Mesodermal cell (in vitro differentiated cells): Measurements from ENCODE around the gene LIMS2.

Experiments used
- H3K27ac ChIP-seq: 2 replicates; pipeline ENCODE4 v1.7.0; 2013; ENCODE audit warnings: mild to moderate bottlenecking, low read depth, low read length, moderate library complexity; ENCODE audit not compliant: severe bottlenecking
- H3K36me3 ChIP-seq: 2 replicates; pipeline ENCODE4 v1.7.1; 2013; ENCODE audit warnings: mild to moderate bottlenecking, low read length, moderate library complexity; ENCODE audit not compliant: control insufficient read depth, insufficient read depth
- H3K4me1 ChIP-seq: one replicate; pipeline ENCODE4 v1.7.1; 2013; ENCODE audit warnings: mild to moderate bottlenecking, low read length; ENCODE audit not compliant: insufficient read depth, control insufficient read depth, poor library complexity, severe bottlenecking
- H3K4me3 ChIP-seq: 2 replicates; pipeline ENCODE4 v1.7.0; 2013; ENCODE audit warnings: low read length, control low read depth, mild to moderate bottlenecking; ENCODE audit not compliant: insufficient read depth, poor library complexity, severe bottlenecking; ENCODE audit errors: extremely low read depth
- H3K9me3 ChIP-seq: 2 replicates; pipeline ENCODE4 v1.7.1; 2013; ENCODE audit warnings: mild to moderate bottlenecking, low read length, moderate library complexity; ENCODE audit not compliant: control insufficient read depth
- WGBS, 2 experiments: methylation state at CpG; one replicate each; pipeline ENCODE4 v1.1.5; 2013; ENCODE audit warnings: missing lambda C conversion rate in 2 of 2; ENCODE audit not compliant: insufficient coverage in 2 of 2; 5-methylcytosine and 5-hydroxymethylcytosine counted together

LIMS2 gene

GRCh38 chr2:127611076-127611925 is 64.0 kb downstream of the LIMS2 start:
- peaks cover 17% of the 10 kb centered on the region for H3K4me1 ChIP-seq
- no peak overlapping the region for H3K4me3 ChIP-seq
- H3K27ac ChIP-seq = no peak overlapping the region
- peaks cover 6% of the 10 kb centered on the region for H3K9me3 ChIP-seq
- WGBS, 2 experiments = 90 to 92% methylated on average over 11 of the region's 11 CpGs
- no peaks in the 10 kb centered on the region for H3K36me3 ChIP-seq

GRCh38 chr2:127610561-127610960 is 64.8 kb downstream of the LIMS2 start:
- Histone ChIP-seq H3K4me1 (peaks cover 11% of the 10 kb centered on the region), H3K9me3 (peaks cover 6% of the 10 kb centered on the region), H3K4me3 (no peak overlapping the region), H3K36me3 (no peaks in the 10 kb centered on the region), H3K27ac (no peak overlapping the region)
- 75 to 92% methylated on average over 1 of the region's 1 CpG for WGBS, 2 experiments

- H3K36me3 ChIP-seq = no peaks in the 10 kb centered on the region
- H3K9me3 ChIP-seq = peaks cover 6% of the 10 kb centered on the region
- no peak overlapping the region for H3K27ac ChIP-seq
- peaks cover 7% of the 10 kb centered on the region for H3K4me1 ChIP-seq
- no peak overlapping the region for H3K4me3 ChIP-seq
- 90 to 98% methylated on average over 6 to 8 of the region's 8 CpGs for WGBS, 2 experiments
These were observed 65.5 kb downstream of the LIMS2 start for GRCh38 chr2:127609818-127610217.

GRCh38 chr2:127609031-127609751 is 66.1 kb downstream of the LIMS2 start:
- WGBS, 2 experiments = 86 to 89% methylated on average over 20 to 21 of the region's 24 CpGs
- Histone ChIP-seq H3K36me3 (no peaks in the 10 kb centered on the region), H3K4me3 (no peak overlapping the region), H3K27ac (no peak overlapping the region), H3K4me1 (peaks cover under 1% of the 10 kb centered on the region), H3K9me3 (peaks cover 6% of the 10 kb centered on the region)

DNA sequence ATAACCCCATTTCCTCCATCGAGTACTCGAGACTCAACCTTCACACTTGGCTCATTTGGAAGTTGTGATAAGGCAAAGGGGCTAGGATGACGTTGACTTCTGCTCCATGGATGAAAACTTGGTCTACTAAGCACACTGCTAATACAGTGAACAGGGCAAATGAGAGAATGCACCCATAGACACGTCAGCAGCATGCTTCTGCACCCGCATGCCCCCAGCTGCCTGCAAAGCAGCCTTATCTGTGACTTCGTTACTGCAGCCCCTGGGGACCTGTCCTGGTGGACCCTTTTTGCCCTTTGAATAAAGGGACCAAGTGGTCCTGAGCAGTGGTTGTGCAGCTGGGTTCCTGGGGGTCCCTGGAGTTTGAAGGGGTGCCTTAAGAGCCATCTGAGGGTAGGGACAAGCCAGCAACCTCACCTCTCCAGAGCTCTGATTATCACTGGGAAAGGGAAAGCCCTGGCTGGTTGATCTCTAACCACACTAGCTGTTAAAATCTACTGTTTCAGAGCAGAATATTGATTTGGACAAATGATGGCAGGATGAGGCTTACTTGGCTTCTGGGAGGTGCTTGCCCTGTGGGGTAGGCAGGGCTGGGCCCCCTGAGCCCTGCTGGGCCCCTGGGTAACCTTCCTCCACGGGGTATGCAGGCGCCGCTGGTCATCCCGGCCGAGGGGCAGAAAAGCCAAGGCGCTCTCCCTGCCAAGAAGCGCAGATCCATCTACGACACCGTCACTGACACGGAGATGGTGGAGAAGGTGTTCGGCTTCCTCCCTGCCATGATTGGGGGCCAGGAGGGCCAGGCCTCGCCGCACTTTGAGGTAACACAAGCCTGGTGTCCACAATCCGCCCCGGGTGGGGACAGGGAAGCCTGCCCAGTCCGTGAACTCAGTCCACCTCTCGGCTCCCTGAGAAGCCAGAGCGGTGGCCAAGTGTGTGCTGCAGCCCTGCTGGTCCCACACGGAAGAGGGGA is 67.0 kb downstream of the LIMS2 start:
- H3K36me3 ChIP-seq = no peaks in the 10 kb centered on the region
- WGBS, 2 experiments = 90 to 93% methylated on average over 23 to 24 of the region's 25 CpGs
- H3K4me3 ChIP-seq = no peak overlapping the region

GRCh38 chr2:127607399-127607908 is 67.9 kb downstream of the LIMS2 start:
- Histone ChIP-seq H3K27ac (no peak overlapping the region), H3K9me3 (peaks cover 6% of the 10 kb centered on the region), H3K4me3 (no peak overlapping the region), H3K36me3 (no peaks in the 10 kb centered on the region), H3K4me1 (no peaks in the 10 kb centered on the region)
- WGBS, 2 experiments = 91 to 95% methylated on average over 6 to 9 of the region's 9 CpGs

More for the DNA sequence above, 67.0 kb downstream of the LIMS2 start:
- no peaks in the 10 kb centered on the region for H3K4me1 ChIP-seq
- H3K27ac ChIP-seq = no peak overlapping the region
- H3K9me3 ChIP-seq = peaks cover 2% of the 10 kb centered on the region

DNA sequence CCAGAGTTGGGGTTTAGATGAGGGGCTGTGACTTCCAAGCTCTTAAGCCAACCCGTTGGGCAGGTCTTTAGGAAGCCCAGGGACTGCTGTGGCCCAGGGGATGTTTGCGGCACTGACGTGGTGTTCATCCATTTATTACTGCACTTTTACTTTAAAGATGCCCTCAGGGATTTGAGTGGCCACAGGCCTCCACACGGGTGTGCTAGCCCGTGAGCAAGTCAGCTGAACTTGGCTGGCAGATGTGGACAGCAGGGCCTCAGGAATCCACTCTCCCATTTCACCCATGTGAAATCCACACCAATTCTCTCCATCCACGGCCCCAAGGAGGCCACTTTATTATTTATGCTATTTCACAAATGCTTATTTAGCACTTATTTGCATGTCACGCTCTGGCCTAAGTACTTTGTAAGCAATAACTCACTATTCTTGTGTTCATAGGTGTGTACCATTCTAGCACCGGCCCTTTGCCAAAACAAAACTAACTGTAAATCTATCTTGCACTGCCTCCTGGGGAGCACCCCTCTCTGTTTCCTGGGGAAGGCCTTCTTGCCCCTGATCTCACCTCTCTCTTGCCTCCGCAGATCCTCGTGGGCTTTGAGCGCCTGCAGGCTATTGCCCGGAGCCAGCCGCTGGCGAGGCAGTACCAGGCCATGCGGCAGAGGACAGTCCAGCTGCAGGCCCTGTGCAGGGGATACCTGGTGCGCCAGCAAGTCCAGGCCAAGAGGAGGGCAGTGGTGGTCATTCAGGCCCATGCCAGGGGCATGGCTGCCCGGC is 68.5 kb downstream of the LIMS2 start:
- H3K27ac ChIP-seq = no peak overlapping the region
- H3K9me3 ChIP-seq = peaks cover 6% of the 10 kb centered on the region
- H3K36me3 ChIP-seq = no peaks in the 10 kb centered on the region
- no peak overlapping the region for H3K4me3 ChIP-seq
- 90 to 93% methylated on average over 10 to 16 of the region's 17 CpGs for WGBS, 2 experiments
- H3K4me1 ChIP-seq = no peaks in the 10 kb centered on the region

DNA sequence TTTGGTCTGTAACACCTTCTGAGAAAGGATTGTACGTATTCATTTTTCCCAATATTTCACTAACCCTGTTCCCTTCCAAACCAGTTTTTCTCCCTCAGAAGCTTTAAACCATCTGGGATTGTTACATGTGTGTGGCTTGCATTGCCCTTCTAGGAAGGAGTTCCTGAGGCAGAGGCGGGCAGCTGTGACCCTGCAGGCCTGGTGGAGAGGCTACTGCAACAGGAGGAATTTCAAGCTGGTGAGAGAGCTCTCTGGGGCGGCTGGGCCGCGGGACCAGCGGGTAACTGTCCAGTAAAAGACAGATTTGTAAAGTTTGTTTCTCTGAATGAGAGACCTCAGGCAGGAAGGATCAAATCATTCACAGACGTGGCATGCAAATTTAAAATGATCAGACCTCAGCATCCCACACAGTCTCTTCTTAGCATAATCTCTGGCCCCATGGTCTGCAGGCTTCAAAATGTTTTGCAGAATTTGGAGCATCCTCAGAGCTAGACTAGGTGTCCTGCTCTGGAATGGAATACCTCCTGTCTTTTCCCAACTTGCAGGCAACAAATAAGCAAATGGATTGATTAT is 69.6 kb downstream of the LIMS2 start:
- 89 to 93% methylated on average over 6 of the region's 7 CpGs for WGBS, 2 experiments
- Histone ChIP-seq H3K9me3 (peaks cover 6% of the 10 kb centered on the region), H3K36me3 (no peaks in the 10 kb centered on the region), H3K4me1 (no peaks in the 10 kb centered on the region), H3K4me3 (no peak overlapping the region), H3K27ac (no peak overlapping the region)

DNA sequence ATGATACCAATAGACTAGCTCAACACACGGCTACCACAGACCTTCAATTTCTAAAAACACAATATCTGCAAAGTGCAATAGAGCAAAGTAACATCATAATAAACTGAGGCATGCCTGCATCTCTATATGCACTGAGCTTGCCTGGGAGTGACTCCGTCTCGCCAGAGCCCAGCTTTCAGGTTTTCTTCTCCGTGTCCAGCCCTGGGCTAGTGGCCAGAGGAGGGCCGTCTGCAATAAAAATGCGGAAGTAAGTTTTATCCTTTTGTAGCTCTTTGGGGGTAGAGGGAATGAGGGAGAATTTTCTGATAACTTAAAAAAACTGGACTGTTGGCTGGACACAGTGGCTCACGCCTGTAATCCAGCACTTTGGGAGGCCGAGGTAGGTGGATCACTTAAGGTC is 70.3 kb downstream of the LIMS2 start:
- Histone ChIP-seq H3K4me3 (no peak overlapping the region), H3K4me1 (no peaks in the 10 kb centered on the region), H3K9me3 (peaks cover 6% of the 10 kb centered on the region), H3K27ac (no peak overlapping the region), H3K36me3 (no peaks in the 10 kb centered on the region)
- 96% methylated on average over 5 to 6 of the region's 8 CpGs for WGBS, 2 experiments
